IMR-90 (cell line): ENCODE measurements around the gene IL1RL1.

Source experiments
- CHD1 ChIP-seq: IDR thresholded peaks from 2 replicates; pipeline ENCODE4 v1.6.1; 2012; ENCODE audit warnings: low read depth, low read length, improper control_type of control experiment
- MAFK ChIP-seq: IDR thresholded peaks from 2 replicates; pipeline ENCODE4 v1.6.1; 2012; ENCODE audit warnings: low read depth, low read length, improper control_type of control experiment
- MAZ ChIP-seq: IDR thresholded peaks from 2 replicates; pipeline ENCODE4 v1.6.1; 2012; ENCODE audit warnings: low read depth, mild to moderate bottlenecking, low read length, improper control_type of control experiment, moderate library complexity, borderline replicate concordance
- MXI1 ChIP-seq: IDR thresholded peaks from 2 replicates; pipeline ENCODE4 v1.6.1; 2012; ENCODE audit warnings: low read depth, mild to moderate bottlenecking, low read length, moderate library complexity, borderline replicate concordance
- NFE2L2 ChIP-seq: fragments of 150-350 bp; IDR thresholded peaks from 2 replicates; pipeline ENCODE4 v1.6.1; 2016; ENCODE audit warnings: low read depth, mild to moderate bottlenecking, low read length
- POLR2A ChIP-seq: IDR thresholded peaks from 2 replicates; pipeline ENCODE4 v1.6.1; 2012; ENCODE audit warnings: mild to moderate bottlenecking, low read depth, low read length
- RAD21 ChIP-seq: IDR thresholded peaks from 2 replicates; pipeline ENCODE4 v1.6.1; 2012; ENCODE audit warnings: low read length, improper control_type of control experiment
- RCOR1 ChIP-seq: IDR thresholded peaks from 2 replicates; pipeline ENCODE4 v1.6.1; 2012; ENCODE audit warnings: mild to moderate bottlenecking, low read length, improper control_type of control experiment; ENCODE audit not compliant: insufficient replicate concordance
- RFX5 ChIP-seq: IDR thresholded peaks from 2 replicates; pipeline ENCODE4 v1.8.0; 2012; ENCODE audit warnings: low read depth, mild to moderate bottlenecking, low read length, moderate library complexity
- SMC3 ChIP-seq: fragments of 150-350 bp; IDR thresholded peaks from 2 replicates; pipeline ENCODE4 v1.6.1; 2016; ENCODE audit warnings: low read depth, mild to moderate bottlenecking, antibody characterized with exemption, low read length, moderate library complexity
- TF ChIP-seq, protein P1 (sequence below): conservative IDR thresholded peaks from 2 replicates; pipeline ENCODE4 v1.5.1; 2012; ENCODE audit warnings: mild to moderate bottlenecking, low read depth, low read length, improper control_type of control experiment
- TF ChIP-seq, protein P2 (sequence below): fragments of 150-350 bp; IDR thresholded peaks from 2 replicates; pipeline ENCODE4 v1.6.1; 2017; ENCODE audit warnings: mild to moderate bottlenecking, antibody characterized with exemption, low read length, low read depth

DNA sequence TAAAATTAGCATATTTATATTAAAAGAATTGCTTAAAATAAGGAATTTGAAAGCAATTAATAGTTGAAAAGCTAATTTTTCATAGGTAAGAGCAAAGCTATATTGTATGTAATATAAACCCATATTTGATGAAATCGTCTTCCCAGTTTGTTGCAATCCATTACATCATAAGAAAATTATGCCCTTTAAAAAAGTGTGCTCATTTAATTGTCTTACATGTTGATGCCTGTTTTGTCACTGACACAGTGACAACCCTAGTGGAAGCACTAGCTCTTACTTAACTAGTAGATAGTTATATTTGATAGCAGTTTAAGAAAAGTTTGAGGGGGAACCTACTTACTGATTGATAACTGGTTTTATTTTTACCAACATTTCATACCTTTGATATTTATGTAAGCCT, 81.6 kb downstream of the IL1RL1 start:
- TF ChIP-seq POLR2A (no peak), RAD21 (no peak), CHD1 (no peak), RCOR1 (no peak), MXI1 (no peak), SMC3 (no peak), NFE2L2 (no peak), MAFK (no peak), MAZ (no peak), RFX5 (no peak)
- TF ChIP-seq, protein P1, sequence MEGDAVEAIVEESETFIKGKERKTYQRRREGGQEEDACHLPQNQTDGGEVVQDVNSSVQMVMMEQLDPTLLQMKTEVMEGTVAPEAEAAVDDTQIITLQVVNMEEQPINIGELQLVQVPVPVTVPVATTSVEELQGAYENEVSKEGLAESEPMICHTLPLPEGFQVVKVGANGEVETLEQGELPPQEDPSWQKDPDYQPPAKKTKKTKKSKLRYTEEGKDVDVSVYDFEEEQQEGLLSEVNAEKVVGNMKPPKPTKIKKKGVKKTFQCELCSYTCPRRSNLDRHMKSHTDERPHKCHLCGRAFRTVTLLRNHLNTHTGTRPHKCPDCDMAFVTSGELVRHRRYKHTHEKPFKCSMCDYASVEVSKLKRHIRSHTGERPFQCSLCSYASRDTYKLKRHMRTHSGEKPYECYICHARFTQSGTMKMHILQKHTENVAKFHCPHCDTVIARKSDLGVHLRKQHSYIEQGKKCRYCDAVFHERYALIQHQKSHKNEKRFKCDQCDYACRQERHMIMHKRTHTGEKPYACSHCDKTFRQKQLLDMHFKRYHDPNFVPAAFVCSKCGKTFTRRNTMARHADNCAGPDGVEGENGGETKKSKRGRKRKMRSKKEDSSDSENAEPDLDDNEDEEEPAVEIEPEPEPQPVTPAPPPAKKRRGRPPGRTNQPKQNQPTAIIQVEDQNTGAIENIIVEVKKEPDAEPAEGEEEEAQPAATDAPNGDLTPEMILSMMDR, result no peak
- TF ChIP-seq, protein P2, sequence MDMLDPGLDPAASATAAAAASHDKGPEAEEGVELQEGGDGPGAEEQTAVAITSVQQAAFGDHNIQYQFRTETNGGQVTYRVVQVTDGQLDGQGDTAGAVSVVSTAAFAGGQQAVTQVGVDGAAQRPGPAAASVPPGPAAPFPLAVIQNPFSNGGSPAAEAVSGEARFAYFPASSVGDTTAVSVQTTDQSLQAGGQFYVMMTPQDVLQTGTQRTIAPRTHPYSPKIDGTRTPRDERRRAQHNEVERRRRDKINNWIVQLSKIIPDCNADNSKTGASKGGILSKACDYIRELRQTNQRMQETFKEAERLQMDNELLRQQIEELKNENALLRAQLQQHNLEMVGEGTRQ, result no peak
